HG03469 (cell line): ENCODE measurements around the gene GSTCD.
"Not testable (repeated sequence)": the region's sequence is repeated elsewhere in the genome, so short reads cannot be mapped to it uniquely, and the experiment has no call there.

Source experiments
- ATAC-seq: cut with Tn5 transposase; IDR thresholded peaks from one replicate; pipeline ENCODE4 v1.9.1; 2021; ENCODE audit warnings: mild to moderate bottlenecking, moderate library complexity, moderate number of reproducible peaks; ENCODE audit not compliant: unreplicated experiment

GSTCD gene

GRCh38 chr4:105714071-105714521 lies 5.5 kb downstream of the GSTCD start:
- ATAC-seq = peak; percentile 53

GRCh38 chr4:105714932-105715331 lies 6.3 kb downstream of the GSTCD start:
- no peak for ATAC-seq

- ATAC-seq = no peak
Measured at GRCh38 chr4:105715692-105716278, 7.2 kb downstream of the GSTCD start.

- ATAC-seq = no peak
Measured at GRCh38 chr4:105719204-105719603, 10.6 kb downstream of the GSTCD start.

GRCh38 chr4:105725623-105726022 lies 17.0 kb downstream of the GSTCD start:
- no peak for ATAC-seq

- not testable (repeated sequence) for ATAC-seq
Measured at GRCh38 chr4:105729895-105730294, 21.3 kb downstream of the GSTCD start.

- not testable (repeated sequence) for ATAC-seq
Measured at GRCh38 chr4:105735217-105735616, 26.6 kb downstream of the GSTCD start.

GRCh38 chr4:105741548-105741947 lies 33.0 kb downstream of the GSTCD start:
- ATAC-seq = no peak

GRCh38 chr4:105748222-105748621 lies 39.6 kb downstream of the GSTCD start:
- ATAC-seq = no peak

- ATAC-seq = no peak
Measured at GRCh38 chr4:105751718-105752299, 43.2 kb downstream of the GSTCD start.

- ATAC-seq = no peak
Measured at GRCh38 chr4:105753361-105753760, 44.8 kb downstream of the GSTCD start.

- ATAC-seq = no peak
Measured at GRCh38 chr4:105755375-105755774, 46.8 kb downstream of the GSTCD start.

- no peak for ATAC-seq
Measured at GRCh38 chr4:105758958-105759357, 50.4 kb downstream of the GSTCD start.

- no peak for ATAC-seq
Measured at GRCh38 chr4:105765690-105766407, 57.3 kb downstream of the GSTCD start.

GRCh38 chr4:105767579-105767978 lies 59.0 kb downstream of the GSTCD start:
- no peak for ATAC-seq

GRCh38 chr4:105770524-105770923 lies 61.9 kb downstream of the GSTCD start:
- not testable (repeated sequence) for ATAC-seq

GRCh38 chr4:105772065-105772464 lies 63.5 kb downstream of the GSTCD start:
- not testable (repeated sequence) for ATAC-seq

- not testable (repeated sequence) for ATAC-seq
Measured at GRCh38 chr4:105775760-105776415, 67.3 kb downstream of the GSTCD start.

GRCh38 chr4:105780176-105780575 lies 71.6 kb downstream of the GSTCD start:
- ATAC-seq = no peak

- ATAC-seq = no peak
Measured at GRCh38 chr4:105784761-105785160, 76.2 kb downstream of the GSTCD start.

- no peak for ATAC-seq
Measured at GRCh38 chr4:105785792-105786191, 77.2 kb downstream of the GSTCD start.

- no peak for ATAC-seq
Measured at GRCh38 chr4:105786748-105787147, 78.2 kb downstream of the GSTCD start.
